Heart left ventricle (tissue), 16 donors: ENCODE data around the gene PRTN3. TPM values are rescaled to one million over a fixed set of nuclear protein-coding genes. Genes with fewer than 3 reads are reported as not detected.
"Not testable (repeated sequence)": the region's sequence is repeated elsewhere in the genome, so short reads cannot be mapped to it uniquely, and the experiment has no call there.

Source experiments
- ATAC-seq, 4 donors: fragments of 200-7000 bp; cut with Tn5 transposase; one replicate each; pipeline ENCODE4 v1.9.1; 2020 to 2022; ENCODE audit warnings: moderate library complexity in 4 of 4, mild to moderate bottlenecking in 3 of 4, moderate number of reproducible peaks in 1 of 4
- DNase-seq, 5 donors: peaks; one replicate each; pipeline ENCODE4 v3.0.0-alpha.2; 2020
- H3K27ac ChIP-seq, 12 donors: fragments of 200-600 bp; sonication (generic) in 4 of 12; one replicate each; pipeline versions ENCODE4 v1.5.0 to v1.8.0; 2016 to 2022; ENCODE audit warnings: mild to moderate bottlenecking in 2 of 12
- H3K27me3 ChIP-seq, 9 donors: fragments of 200-600 bp; sonication (generic) in 2 of 9; one replicate each; pipeline versions ENCODE4 v1.5.1 to v1.8.0; 2016 to 2022; ENCODE audit warnings: mild to moderate bottlenecking in 3 of 9
- H3K36me3 ChIP-seq, 9 donors: fragments of 200-600 bp; sonication (generic) in 2 of 9; one replicate each; pipeline versions ENCODE4 v1.5.0 to v1.8.0; 2018 to 2022; ENCODE audit warnings: mild to moderate bottlenecking in 2 of 9
- H3K4me1 ChIP-seq, 12 donors: fragments of 200-600 bp; sonication (generic) in 4 of 12; one replicate each; pipeline versions ENCODE4 v1.5.0 to v1.8.0; 2016 to 2022; ENCODE audit warnings: mild to moderate bottlenecking in 3 of 12
- H3K4me3 ChIP-seq, 12 donors: fragments of 200-600 bp; sonication (generic) in 4 of 12; one replicate each; pipeline versions ENCODE4 v1.5.0 to v1.8.0; 2017 to 2022; ENCODE audit warnings: mild to moderate bottlenecking in 9 of 12, moderate library complexity in 4 of 12
- H3K9me3 ChIP-seq, 12 donors: fragments of 200-600 bp; sonication (generic) in 4 of 12; one replicate each; pipeline versions ENCODE4 v1.5.0 to v1.8.0; 2016 to 2022; ENCODE audit warnings: mild to moderate bottlenecking in 1 of 12
- CTCF ChIP-seq, 12 donors: fragments of 200-600 bp; sonication (generic) in 4 of 12; IDR thresholded peaks; one replicate each; pipeline versions ENCODE4 v1.5.0 to v1.8.0; 2018 to 2022; ENCODE audit warnings: antibody characterized with exemption in 12 of 12, mild to moderate bottlenecking in 5 of 12
- POLR2A ChIP-seq, 2 donors: fragments of 450-650 bp; IDR thresholded peaks; one replicate each; pipeline ENCODE4 v1.6.1; 2017; ENCODE audit warnings: antibody characterized with exemption in 2 of 2, mild to moderate bottlenecking in 2 of 2, moderate library complexity in 2 of 2
- WGBS, 4 donors: extraction: QIAGEN DNeasy Blood & Tissue Kit in 2 of 4; methylation state at CpG; one replicate each; pipeline versions ENCODE4 v1.1.5 to v1.1.7; 2013 to 2018; 5-methylcytosine and 5-hydroxymethylcytosine counted together
- intact Hi-C, 10 donors: fragments of 100-400 bp; cut with DNase I; formaldehyde crosslinking; loops; one replicate each; pipeline versions ENCODE4 v1.11.1 to v1.14.2; 2022
- polyA plus RNA-seq, 2 donors: library from polyadenylated mRNA; stranded (reverse); fragments of 200-250 nt; gene quantifications; one replicate each; pipeline ENCODE4 v1.2.3, GENCODE V29; 2013
- total RNA-seq, 9 donors: library from RNA; depleted of rRNA in 2 of 9; stranded (reverse); fragments of >200 nt in 2 of 9; fragmentation: NEBNext Ultra II Directional in 3 of 9; extraction: Animal tissue kit (Norgen Biotek cat#: 25700) in 3 of 9; gene quantifications; one replicate each; pipeline versions ENCODE4 v1.1.0 to v1.2.4, GENCODE V29; 2016 to 2023
- donor health status: ischemic (EF 13 %, LVEDD 7.1; RV severe dilation, severe dysfunction).
- donor health status: healthy with polysubstance abuse.
- donor health status: DM: no; HTN: yes; CAD: no.
- donor health status: DM: no; HTN: no; CAD: no.
- donor health status: ischemic (EF 25% LVEDD 6.9; RV normal size, moderate dysfunction).
- donor health status: ischemic (EF 25% LVEDD 5.7; RV mildly dilated, moderate dysfunction).
- donor health status: healthy.
- donor health status: DM: yes; HTN: yes; CAD: no.
- donor health status: ischemic (EF 35%, LVEDD 5.7; RV mildly dilated, moderate dysfunction).
- donor health status: nonischemic (EF 11% LVEDD 7.7; RV severe dilation, severe dysfunction).
- donor health status: DM: yes; HTN: yes; CAD: no.
- donor health status: PGD.
- donor health status: ischemic (EF 29% LVEDD 5.4; RV normal size, mild dysfunction).
- donor health status: nonischemic (EF 23%, LVEDD 6.1; RV moderate dilation, normal function).

PRTN3 gene
- total and polyA plus RNA-seq, 11 donors = 0.11 to 0.40 TPM; not detected in 9

GRCh38 chr19:876089-876488 is 35.3 kb downstream of the PRTN3 start:
- Histone ChIP-seq H3K4me1 (peaks cover 0 to 11% (median 0%) of the 10 kb centered on the region in 12 donors), H3K27ac (no peak overlapping the region), H3K36me3 (peaks cover 0 to 61% (median 45%) of the 10 kb centered on the region in 9 donors), H3K27me3 (no peaks in the 10 kb centered on the region), H3K4me3 (no peak overlapping the region), H3K9me3 (no peaks in the 10 kb centered on the region)
- TF ChIP-seq POLR2A (IDR thresholded peaks at IDR 0.05) (no peak), CTCF (IDR thresholded peaks at IDR 0.05) (no peak)
- ATAC-seq = no peak
- intact Hi-C loops = loop anchor here in 1 of 10 donors (5.0 kb wide), 1 partner anchor 41 kb away; the partner anchor contains the start of gene KISS1R
- 75 to 85% (median 79%) methylated on average over 18 of the region's 18 CpGs for WGBS, 4 donors
- DNase-seq = no peak

GRCh38 chr19:876780-877314 is 36.0 kb downstream of the PRTN3 start:
- Histone ChIP-seq H3K4me3 (no peak overlapping the region), H3K9me3 (no peaks in the 10 kb centered on the region), H3K27me3 (no peaks in the 10 kb centered on the region), H3K4me1 (peaks cover 0 to 8% (median 0%) of the 10 kb centered on the region in 12 donors), H3K27ac (no peak overlapping the region), H3K36me3 (peaks cover 0 to 69% (median 53%) of the 10 kb centered on the region in 9 donors)
- 89 to 93% (median 91%) methylated on average over 26 to 29 of the region's 29 CpGs for WGBS, 4 donors
- no peak for DNase-seq
- TF ChIP-seq CTCF (IDR thresholded peaks at IDR 0.05) (no peak), POLR2A (IDR thresholded peaks at IDR 0.05) (no peak)
- intact Hi-C loops = loop anchor here in 1 of 10 donors (5.0 kb wide), 1 partner anchor 40 kb away; the partner anchor contains the start of gene KISS1R
- ATAC-seq = no peak

GRCh38 chr19:877992-878660 is 37.3 kb downstream of the PRTN3 start:
- not testable (repeated sequence) for DNase-seq, H3K4me3 ChIP-seq, H3K9me3 ChIP-seq, H3K4me1 ChIP-seq, H3K27me3 ChIP-seq, H3K27ac ChIP-seq, ATAC-seq
- 85 to 93% (median 91%) methylated on average over 10 to 23 of the region's 23 CpGs for WGBS, 4 donors
- intact Hi-C loops = loop anchor here in 1 of 10 donors (5.0 kb wide), 1 partner anchor 39 kb away; the partner anchor contains the start of gene KISS1R
- peaks cover 0 to 76% (median 60%) of the 10 kb centered on the region in 9 donors for H3K36me3 ChIP-seq

GRCh38 chr19:878751-879561 is 38.2 kb downstream of the PRTN3 start:
- intact Hi-C loops = loop anchor here in 1 of 10 donors (5.0 kb wide), 1 partner anchor 38 kb away; the partner anchor contains the start of gene KISS1R
- H3K27ac ChIP-seq, H3K4me3 ChIP-seq, H3K27me3 ChIP-seq, H3K4me1 ChIP-seq, DNase-seq, H3K9me3 ChIP-seq, ATAC-seq: not testable (repeated sequence)
- WGBS, 4 donors = 86 to 94% (median 90%) methylated on average over 15 to 24 of the region's 24 CpGs
- H3K36me3 ChIP-seq = peaks cover 0 to 75% (median 66%) of the 10 kb centered on the region in 9 donors
